ENCODE data around the gene FANCC. TPM values are rescaled to one million over a fixed set of nuclear protein-coding genes. Genes with fewer than 3 reads are reported as not detected.

Gene FANCC
- total RNA-seq, 2 donors from 2014 or later = 4.9 to 21.2 TPM

DNA sequence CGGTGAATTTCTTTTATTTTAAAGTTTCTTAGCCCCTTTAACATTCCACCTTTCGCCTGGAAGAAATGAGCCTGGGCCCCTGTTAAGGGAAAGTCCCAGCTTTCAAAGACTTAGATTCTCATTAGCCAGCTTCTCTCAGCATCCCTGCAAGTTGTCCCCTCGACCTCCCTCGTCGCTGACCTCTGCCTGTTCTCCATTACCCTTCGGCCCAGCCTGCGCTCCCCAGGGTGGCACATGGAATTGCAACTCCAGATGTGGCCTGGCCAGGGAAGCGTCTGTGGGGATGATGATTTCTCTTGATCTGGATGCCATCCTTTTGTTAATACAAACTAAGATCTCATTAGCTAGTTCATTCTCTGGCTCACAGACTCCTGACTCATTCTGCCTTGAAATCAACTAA, 43.4 kb upstream of the FANCC start:
- H3K27ac ChIP-seq = no peak overlapping the region
- intact Hi-C loops (cut with DNase I) = no loop called here
- no peak overlapping the region for H3K4me3 ChIP-seq
- WGBS = 83% methylated on average over 8 of the region's 8 CpGs
- H3K36me3 ChIP-seq = no peaks in the 10 kb centered on the region
- no peak for DNase-seq (ENCODE audit: low spot score)
- no peaks in the 10 kb centered on the region for H3K4me1 ChIP-seq (replicated peaks)
- H3K27me3 ChIP-seq (replicated peaks; ENCODE audit: insufficient read depth) = no peaks in the 10 kb centered on the region
- no peaks in the 10 kb centered on the region for H3K9me3 ChIP-seq
- no peak for TF ChIP-seq POLR2A (IDR thresholded peaks at IDR 0.05)
- no peak for TF ChIP-seq POLR2AphosphoS5 (IDR thresholded peaks at IDR 0.05)
- TF ChIP-seq, protein P1, sequence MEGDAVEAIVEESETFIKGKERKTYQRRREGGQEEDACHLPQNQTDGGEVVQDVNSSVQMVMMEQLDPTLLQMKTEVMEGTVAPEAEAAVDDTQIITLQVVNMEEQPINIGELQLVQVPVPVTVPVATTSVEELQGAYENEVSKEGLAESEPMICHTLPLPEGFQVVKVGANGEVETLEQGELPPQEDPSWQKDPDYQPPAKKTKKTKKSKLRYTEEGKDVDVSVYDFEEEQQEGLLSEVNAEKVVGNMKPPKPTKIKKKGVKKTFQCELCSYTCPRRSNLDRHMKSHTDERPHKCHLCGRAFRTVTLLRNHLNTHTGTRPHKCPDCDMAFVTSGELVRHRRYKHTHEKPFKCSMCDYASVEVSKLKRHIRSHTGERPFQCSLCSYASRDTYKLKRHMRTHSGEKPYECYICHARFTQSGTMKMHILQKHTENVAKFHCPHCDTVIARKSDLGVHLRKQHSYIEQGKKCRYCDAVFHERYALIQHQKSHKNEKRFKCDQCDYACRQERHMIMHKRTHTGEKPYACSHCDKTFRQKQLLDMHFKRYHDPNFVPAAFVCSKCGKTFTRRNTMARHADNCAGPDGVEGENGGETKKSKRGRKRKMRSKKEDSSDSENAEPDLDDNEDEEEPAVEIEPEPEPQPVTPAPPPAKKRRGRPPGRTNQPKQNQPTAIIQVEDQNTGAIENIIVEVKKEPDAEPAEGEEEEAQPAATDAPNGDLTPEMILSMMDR (IDR thresholded peaks at IDR 0.05) = no peak

DNA sequence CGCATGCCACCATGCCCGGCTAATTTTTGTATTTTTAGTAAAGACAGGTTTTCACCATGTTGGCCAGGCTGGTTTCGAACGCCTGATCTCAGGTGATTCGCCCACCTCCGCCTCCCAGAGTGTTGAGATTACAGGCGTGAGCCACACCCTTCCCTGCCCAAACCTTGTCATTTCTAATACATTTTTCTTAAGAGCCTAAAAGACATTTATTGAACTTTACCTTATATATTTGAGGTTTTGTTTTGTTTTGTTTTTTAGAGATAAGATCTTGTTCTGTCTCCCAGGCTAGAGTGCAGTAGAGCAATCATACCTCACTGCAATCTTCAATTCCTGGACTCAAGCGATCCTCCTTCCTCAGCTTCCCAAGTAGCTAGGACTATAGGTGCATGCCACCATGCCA, 39.8 kb upstream of the FANCC start:
- intact Hi-C loops (cut with DNase I) = no loop called here
- Histone ChIP-seq H3K27ac (no peak overlapping the region), H3K36me3 (no peaks in the 10 kb centered on the region), H3K4me1 (replicated peaks) (no peaks in the 10 kb centered on the region), H3K9me3 (no peaks in the 10 kb centered on the region), H3K27me3 (replicated peaks; ENCODE audit: insufficient read depth) (no peaks in the 10 kb centered on the region), H3K4me3 (no peak overlapping the region)
- WGBS = 94% methylated on average over 8 of the region's 8 CpGs
- no peak for DNase-seq (ENCODE audit: low spot score)
- TF ChIP-seq POLR2AphosphoS5 (IDR thresholded peaks at IDR 0.05) (no peak), POLR2A (IDR thresholded peaks at IDR 0.05) (no peak)
- TF ChIP-seq, protein P1 (IDR thresholded peaks at IDR 0.05) = no peak

DNA sequence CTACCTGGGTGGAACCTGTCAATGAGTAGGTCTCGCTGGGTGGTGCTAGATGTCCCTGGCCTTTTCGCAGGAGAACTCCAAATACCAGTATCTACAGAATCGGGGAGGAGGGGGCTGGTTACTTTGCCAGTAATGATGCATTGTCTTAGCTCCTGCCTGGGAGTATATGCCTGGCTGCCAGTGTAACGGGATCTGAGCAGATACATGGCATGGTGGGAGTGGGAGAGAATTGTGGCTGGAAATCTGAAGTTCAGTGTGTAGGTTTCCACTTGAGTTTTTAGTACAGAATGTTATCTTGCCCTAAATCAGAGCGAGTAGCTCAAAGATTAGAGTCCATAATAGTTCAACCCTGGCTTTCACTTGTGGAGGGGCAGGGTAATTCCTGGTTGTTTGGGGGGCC, 38.0 kb upstream of the FANCC start:
- no peak for DNase-seq (ENCODE audit: low spot score)
- intact Hi-C loops (cut with DNase I) = no loop called here
- Histone ChIP-seq H3K36me3 (no peaks in the 10 kb centered on the region), H3K27me3 (replicated peaks; ENCODE audit: insufficient read depth) (no peaks in the 10 kb centered on the region), H3K27ac (no peak overlapping the region), H3K4me1 (replicated peaks) (no peaks in the 10 kb centered on the region), H3K4me3 (no peak overlapping the region), H3K9me3 (no peaks in the 10 kb centered on the region)
- TF ChIP-seq, protein P1 (IDR thresholded peaks at IDR 0.05) = no peak
- TF ChIP-seq POLR2A (IDR thresholded peaks at IDR 0.05) (no peak), POLR2AphosphoS5 (IDR thresholded peaks at IDR 0.05) (no peak)
- WGBS = 69% methylated on average over 5 of the region's 5 CpGs

DNA sequence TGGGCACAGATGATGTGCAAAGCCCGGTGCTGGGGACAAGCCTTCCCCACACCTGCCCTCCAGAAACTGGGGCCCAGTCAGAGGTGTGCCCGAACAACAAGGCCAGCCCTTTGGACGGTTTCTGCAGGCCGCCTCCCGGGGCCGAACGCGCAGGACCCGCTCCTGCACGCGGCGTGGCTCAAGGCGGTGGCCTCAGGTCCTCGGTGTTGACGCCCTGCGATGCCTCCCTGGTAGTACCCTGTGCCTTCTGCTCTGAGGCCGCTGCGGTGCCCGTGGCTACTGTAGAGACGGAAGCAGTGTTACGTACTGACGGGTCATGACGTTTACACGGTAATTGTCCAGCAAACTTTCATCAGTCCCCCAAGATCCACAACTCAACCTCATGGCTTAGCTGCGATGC, 33.5 kb upstream of the FANCC start:
- no peaks in the 10 kb centered on the region for H3K36me3 ChIP-seq
- no peak overlapping the region for H3K27ac ChIP-seq
- no peaks in the 10 kb centered on the region for H3K9me3 ChIP-seq
- 93% methylated on average over 25 of the region's 25 CpGs for WGBS
- H3K4me1 ChIP-seq (replicated peaks) = no peaks in the 10 kb centered on the region
- no peak overlapping the region for H3K4me3 ChIP-seq
- DNase-seq (ENCODE audit: low spot score) = no peak
- intact Hi-C loops (cut with DNase I) = no loop called here
- H3K27me3 ChIP-seq (replicated peaks; ENCODE audit: insufficient read depth) = peaks cover 4% of the 10 kb centered on the region
- TF ChIP-seq POLR2A (IDR thresholded peaks at IDR 0.05) (no peak), POLR2AphosphoS5 (IDR thresholded peaks at IDR 0.05) (no peak)
- TF ChIP-seq, protein P1 (IDR thresholded peaks at IDR 0.05) = no peak

GRCh38 chr9:95350266-95350665, 32.8 kb upstream of the FANCC start:
- no peak overlapping the region for H3K4me3 ChIP-seq
- WGBS = 81% methylated on average over 18 of the region's 18 CpGs
- H3K9me3 ChIP-seq = no peaks in the 10 kb centered on the region
- intact Hi-C loops (cut with DNase I) = no loop called here
- H3K27me3 ChIP-seq (replicated peaks; ENCODE audit: insufficient read depth) = peaks cover 4% of the 10 kb centered on the region
- TF ChIP-seq, protein P1 (IDR thresholded peaks at IDR 0.05) = no peak
- TF ChIP-seq POLR2A (IDR thresholded peaks at IDR 0.05) = no peak
- TF ChIP-seq POLR2AphosphoS5 (IDR thresholded peaks at IDR 0.05) = no peak
- no peaks in the 10 kb centered on the region for H3K4me1 ChIP-seq (replicated peaks)
- H3K36me3 ChIP-seq = no peaks in the 10 kb centered on the region
- DNase-seq (ENCODE audit: low spot score) = no peak
- no peak overlapping the region for H3K27ac ChIP-seq
